ENCODE measurements around the gene KCNK3. TPM values are rescaled to one million over a fixed set of nuclear protein-coding genes. Genes with fewer than 3 reads are reported as not detected.

Gene KCNK3
- total and polyA plus RNA-seq, 2 experiments from 2014 or later: not detected

GRCh38 chr2:26735097-26735496 is 42.6 kb downstream of the KCNK3 start:
- DNase-seq: peak; percentile 90
- 41 to 46% methylated on average over 5 of the region's 5 CpGs for WGBS, 2 experiments (ENCODE audit: low coverage in 1 of 2, low lambda C conversion rate in 2 of 2, missing lambda C conversion rate in 2 of 2)
- Histone ChIP-seq H3K9me2 (ENCODE audit: insufficient read depth) (no peaks in the 10 kb centered on the region), H3K4me2 (ENCODE audit: unreplicated experiment) (no peak overlapping the region), H3K36me3 (ENCODE audit: low read depth) (no peaks in the 10 kb centered on the region), H2AFZ (no peak overlapping the region), H3K27ac (no peak overlapping the region), H4K20me1 (ENCODE audit: insufficient read depth) (no peaks in the 10 kb centered on the region), H3K4me3 (no peak overlapping the region), H3K27me3 (replicated peaks; ENCODE audit: insufficient read depth) (no peaks in the 10 kb centered on the region), H3K9me3 (ENCODE audit: low read depth) (no peaks in the 10 kb centered on the region), H3K4me1 (ENCODE audit: insufficient read depth) (no peaks in the 10 kb centered on the region), H3K9ac (no peak overlapping the region), H3K79me2 (ENCODE audit: insufficient read depth) (no peaks in the 10 kb centered on the region), H3F3A (ENCODE audit: insufficient read depth) (no peaks in the 10 kb centered on the region)
- in situ Hi-C loops (cut with MboI): no loop called here
- no peak for TF ChIP-seq EZH2phosphoT487 (IDR thresholded peaks at IDR 0.05; ENCODE audit: insufficient read depth, low read depth)
- no peak for TF ChIP-seq EZH2 (IDR thresholded peaks at IDR 0.05; ENCODE audit: insufficient read depth, poor library complexity, severe bottlenecking)

DNA sequence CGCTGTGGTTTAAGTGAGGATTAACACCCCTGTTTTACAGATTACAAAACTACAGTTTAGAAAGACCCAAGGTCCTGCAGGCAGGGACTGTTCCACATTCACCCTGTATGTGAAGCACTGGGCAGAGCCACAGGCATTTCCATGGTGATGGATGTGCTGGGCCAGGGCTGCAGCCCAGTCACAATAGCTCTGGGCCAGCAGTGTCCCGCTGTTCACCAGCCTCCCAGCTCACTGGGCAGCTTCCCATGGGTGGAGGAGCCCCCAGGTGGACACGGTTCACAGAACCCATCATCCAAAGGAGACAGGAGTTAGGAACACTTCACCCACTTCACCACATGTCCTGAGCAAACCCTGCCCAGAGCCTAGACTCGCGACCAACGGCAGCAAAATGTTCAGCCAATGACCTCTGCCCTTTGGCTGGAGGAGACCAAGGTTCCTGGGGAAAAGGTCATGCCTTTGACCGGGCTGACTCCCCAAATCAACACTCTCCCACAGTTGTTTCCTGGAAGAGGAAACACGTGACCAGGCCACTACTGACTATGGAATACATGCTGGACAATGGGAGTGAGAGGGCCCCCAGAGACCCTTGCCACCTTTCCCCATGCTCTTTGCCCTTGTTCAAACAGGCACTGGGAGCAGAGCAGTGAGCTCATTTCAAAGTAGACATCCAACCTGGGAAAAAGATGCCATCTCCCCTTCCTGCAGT is 43.5 kb downstream of the KCNK3 start:
- Histone ChIP-seq H3K4me2 (ENCODE audit: unreplicated experiment) (no peak overlapping the region), H2AFZ (no peak overlapping the region), H3K9me2 (ENCODE audit: insufficient read depth) (no peaks in the 10 kb centered on the region), H3K9me3 (ENCODE audit: low read depth) (no peaks in the 10 kb centered on the region), H3F3A (ENCODE audit: insufficient read depth) (no peaks in the 10 kb centered on the region), H3K27ac (no peak overlapping the region), H3K9ac (no peak overlapping the region), H3K36me3 (ENCODE audit: low read depth) (no peaks in the 10 kb centered on the region), H4K20me1 (ENCODE audit: insufficient read depth) (no peaks in the 10 kb centered on the region), H3K4me3 (no peak overlapping the region), H3K4me1 (ENCODE audit: insufficient read depth) (no peaks in the 10 kb centered on the region), H3K27me3 (replicated peaks; ENCODE audit: insufficient read depth) (no peaks in the 10 kb centered on the region), H3K79me2 (ENCODE audit: insufficient read depth) (no peaks in the 10 kb centered on the region)
- TF ChIP-seq EZH2 (IDR thresholded peaks at IDR 0.05; ENCODE audit: insufficient read depth, poor library complexity, severe bottlenecking) (no peak), EZH2phosphoT487 (IDR thresholded peaks at IDR 0.05; ENCODE audit: insufficient read depth, low read depth) (no peak)
- in situ Hi-C loops (cut with MboI): no loop called here
- no peak for DNase-seq
- WGBS, 2 experiments (ENCODE audit: low coverage in 1 of 2, low lambda C conversion rate in 2 of 2, missing lambda C conversion rate in 2 of 2): 84 to 86% methylated on average over 8 of the region's 8 CpGs

- H3K27me3 ChIP-seq (replicated peaks; ENCODE audit: insufficient read depth): no peaks in the 10 kb centered on the region
- no peak for DNase-seq
- H3K4me1 ChIP-seq (ENCODE audit: insufficient read depth): no peaks in the 10 kb centered on the region
- H3K9ac ChIP-seq: no peak overlapping the region
- H3K9me3 ChIP-seq (ENCODE audit: low read depth): no peaks in the 10 kb centered on the region
- no peaks in the 10 kb centered on the region for H3K9me2 ChIP-seq (ENCODE audit: insufficient read depth)
- H3F3A ChIP-seq (ENCODE audit: insufficient read depth): no peaks in the 10 kb centered on the region
- H3K4me3 ChIP-seq: no peak overlapping the region
- TF ChIP-seq EZH2phosphoT487 (IDR thresholded peaks at IDR 0.05; ENCODE audit: insufficient read depth, low read depth) (no peak), EZH2 (IDR thresholded peaks at IDR 0.05; ENCODE audit: insufficient read depth, poor library complexity, severe bottlenecking) (no peak)
- in situ Hi-C loops (cut with MboI): no loop called here
- H3K36me3 ChIP-seq (ENCODE audit: low read depth): no peaks in the 10 kb centered on the region
- WGBS, 2 experiments (ENCODE audit: low coverage in 1 of 2, low lambda C conversion rate in 2 of 2, missing lambda C conversion rate in 2 of 2): 87 to 94% methylated on average over 4 of the region's 4 CpGs
- no peak overlapping the region for H3K27ac ChIP-seq
- H3K79me2 ChIP-seq (ENCODE audit: insufficient read depth): no peaks in the 10 kb centered on the region
- H3K4me2 ChIP-seq (ENCODE audit: unreplicated experiment): no peak overlapping the region
- H2AFZ ChIP-seq: no peak overlapping the region
- H4K20me1 ChIP-seq (ENCODE audit: insufficient read depth): no peaks in the 10 kb centered on the region
These were observed 44.7 kb downstream of the KCNK3 start for GRCh38 chr2:26737221-26737620.

GRCh38 chr2:26738481-26738880 is 46.0 kb downstream of the KCNK3 start:
- no peaks in the 10 kb centered on the region for H3K4me1 ChIP-seq (ENCODE audit: insufficient read depth)
- WGBS, 2 experiments (ENCODE audit: low coverage in 1 of 2, low lambda C conversion rate in 2 of 2, missing lambda C conversion rate in 2 of 2): 38 to 59% methylated on average over 2 to 4 of the region's 4 CpGs
- H2AFZ ChIP-seq: no peak overlapping the region
- H3K9ac ChIP-seq: no peak overlapping the region
- in situ Hi-C loops (cut with MboI): no loop called here
- no peaks in the 10 kb centered on the region for H3F3A ChIP-seq (ENCODE audit: insufficient read depth)
- H3K4me2 ChIP-seq (ENCODE audit: unreplicated experiment): no peak overlapping the region
- H3K79me2 ChIP-seq (ENCODE audit: insufficient read depth): no peaks in the 10 kb centered on the region
- DNase-seq: no peak
- no peaks in the 10 kb centered on the region for H4K20me1 ChIP-seq (ENCODE audit: insufficient read depth)
- TF ChIP-seq EZH2 (IDR thresholded peaks at IDR 0.05; ENCODE audit: insufficient read depth, poor library complexity, severe bottlenecking) (no peak), EZH2phosphoT487 (IDR thresholded peaks at IDR 0.05; ENCODE audit: insufficient read depth, low read depth) (no peak)
- H3K4me3 ChIP-seq: no peak overlapping the region
- no peaks in the 10 kb centered on the region for H3K36me3 ChIP-seq (ENCODE audit: low read depth)
- H3K9me2 ChIP-seq (ENCODE audit: insufficient read depth): no peaks in the 10 kb centered on the region
- H3K27ac ChIP-seq: no peak overlapping the region
- H3K27me3 ChIP-seq (replicated peaks; ENCODE audit: insufficient read depth): no peaks in the 10 kb centered on the region
- H3K9me3 ChIP-seq (ENCODE audit: low read depth): no peaks in the 10 kb centered on the region
